GM12878 (cell line): ENCODE data around the gene NPW. TPM values are rescaled to one million over a fixed set of nuclear protein-coding genes. Genes with fewer than 3 reads are reported as not detected.

Experiments used
- ATAC-seq: fragments of 200-7000 bp; cut with Tn5 transposase; 3 replicates; pipeline ENCODE4 v1.9.1; 2020; ENCODE audit warnings: mild to moderate bottlenecking, moderate library complexity
- BruUV-seq: library from RNA; stranded (reverse); fragments of 400-500 nt; replicated peaks from 2 replicates; lab custom pipeline; 2021; lab: Mats Ljungman, UMichigan
- CTCF ChIA-PET: fragments of 300-600 bp; sonication (Branson Sonifier 250); formaldehyde crosslinking; extraction: SDS; loops from one replicate; lab custom pipeline; 2021; ENCODE audit warnings: inconsistent platforms; lab: Yijun Ruan, JAX
- POLR2A ChIA-PET: fragments of 350-600 bp; formaldehyde crosslinking; extraction: SDS; loops from one replicate; lab custom pipeline; 2021; ENCODE audit warnings: inconsistent platforms; lab: Charles Lee
- RAD21 ChIA-PET: fragments of 300-600 bp; sonication (Branson Sonifier 250); formaldehyde crosslinking; loops from one replicate; lab custom pipeline; 2023; ENCODE audit warnings: antibody characterized with exemption; ENCODE audit not compliant: unreplicated experiment; lab: Charles Lee
- SMC1A ChIA-PET: fragments of 300-600 bp; sonication (Branson Sonifier 250); formaldehyde crosslinking; loops from one replicate; lab custom pipeline; 2023; ENCODE audit not compliant: unreplicated experiment, uncharacterized antibody; lab: Charles Lee
- DNase-seq: peaks from one replicate; pipeline ENCODE4 v3.0.0-alpha.2; 2011; ENCODE audit warnings: low read depth, low spot score
- FAIRE-seq: peaks from 3 replicates; lab custom pipeline; 2011; peaks lifted over from hg19 to GRCh38; lab: Jason Lieb, UNC
- H2AFZ ChIP-seq: 2 replicates; pipeline ENCODE4 v1.6.0; 2011; ENCODE audit warnings: low read depth, low read length, control low read depth; ENCODE audit not compliant: control insufficient read depth
- H3K27ac ChIP-seq: 2 replicates; pipeline ENCODE4 v1.5.1; 2011; ENCODE audit warnings: control low read depth; ENCODE audit not compliant: control insufficient read depth, insufficient read depth
- H3K27me3 ChIP-seq, 2 experiments: replicated peaks in 1 of 2; 2 replicates each; pipeline versions ENCODE4 v1.6.0 to v1.6.1; 2011; ENCODE audit warnings: low read length in 1 of 2; ENCODE audit not compliant: control insufficient read depth in 2 of 2, insufficient read depth in 2 of 2
- H3K36me3 ChIP-seq, 2 experiments: 2 replicates each; pipeline ENCODE4 v1.5.1; 2011; ENCODE audit warnings: low read length in 1 of 2; ENCODE audit not compliant: control insufficient read depth in 2 of 2, insufficient read depth in 2 of 2
- H3K4me1 ChIP-seq: 2 replicates; pipeline ENCODE4 v1.6.1; 2011; ENCODE audit warnings: mild to moderate bottlenecking, low read length, moderate library complexity, mixed read lengths; ENCODE audit not compliant: control insufficient read depth, insufficient read depth
- H3K4me2 ChIP-seq: 2 replicates; pipeline ENCODE4 v1.6.0; 2011; ENCODE audit warnings: control low read depth; ENCODE audit not compliant: control insufficient read depth, insufficient read depth
- H3K4me3 ChIP-seq: fragments of 200-600 bp; sonication (generic); 2 replicates; pipeline ENCODE4 v1.5.1; 2016
- H3K79me2 ChIP-seq: 2 replicates; pipeline ENCODE4 v1.6.0; 2011; ENCODE audit warnings: low read length; ENCODE audit not compliant: control insufficient read depth, insufficient read depth
- H3K9ac ChIP-seq: 2 replicates; pipeline ENCODE4 v1.8.0; 2011; ENCODE audit warnings: low read length, control low read depth, mixed read lengths; ENCODE audit not compliant: control insufficient read depth, insufficient read depth
- H3K9me3 ChIP-seq: replicated peaks from 3 replicates; pipeline ENCODE4 v1.5.1; 2011; ENCODE audit warnings: mild to moderate bottlenecking, low read length; ENCODE audit not compliant: control insufficient read depth, insufficient read depth
- H4K20me1 ChIP-seq: 2 replicates; pipeline ENCODE4 v1.6.0; 2011; ENCODE audit not compliant: control insufficient read depth, insufficient read depth
- ATF7 ChIP-seq: fragments of 450-650 bp; IDR thresholded peaks from 2 replicates; pipeline ENCODE4 v1.6.1; 2016; ENCODE audit warnings: low read depth, mild to moderate bottlenecking
- EP300 ChIP-seq, 2 experiments: fragments of 150-350 bp in 1 of 2; IDR thresholded peaks; 2 replicates each; pipeline ENCODE4 v1.6.1; 2011 to 2012; ENCODE audit warnings: low read depth in 2 of 2, low read length in 2 of 2, borderline replicate concordance in 1 of 2, improper control_type of control experiment in 1 of 2, inconsistent platforms in 1 of 2; ENCODE audit not compliant: control insufficient read depth in 1 of 2
- ETV6 ChIP-seq, 2 experiments: fragments of 450-650 bp in 1 of 2; IDR thresholded peaks in 1 of 2; conservative IDR thresholded peaks in 1 of 2; 2 replicates each; pipeline ENCODE4 v1.6.1; 2014; ENCODE audit warnings: antibody characterized with exemption in 1 of 2, borderline replicate concordance in 1 of 2, low read depth in 1 of 2, mild to moderate bottlenecking in 1 of 2, moderate library complexity in 1 of 2
- FOXK2 ChIP-seq: fragments of 450-650 bp; IDR thresholded peaks from 2 replicates; pipeline ENCODE4 v1.6.1; 2017; ENCODE audit warnings: mild to moderate bottlenecking, moderate library complexity
- GABPA ChIP-seq: IDR thresholded peaks from 2 replicates; pipeline ENCODE4 v1.6.1; 2014; ENCODE audit warnings: antibody characterized with exemption, low read depth, mild to moderate bottlenecking, inconsistent platforms
- RFX5 ChIP-seq: IDR thresholded peaks from 2 replicates; pipeline ENCODE4 v1.6.1; 2011; ENCODE audit warnings: low read depth, low read length, improper control_type of control experiment
- SIN3A ChIP-seq: IDR thresholded peaks from 2 replicates; pipeline ENCODE4 v1.6.1; 2012; ENCODE audit warnings: low read depth, low read length, improper control_type of control experiment
- SREBF1 ChIP-seq: IDR thresholded peaks from 2 replicates; pipeline ENCODE4 v1.6.1; 2012; ENCODE audit warnings: mild to moderate bottlenecking, low read length
- USF1 ChIP-seq: IDR thresholded peaks from 2 replicates; pipeline ENCODE4 v1.6.1; 2011; ENCODE audit warnings: borderline replicate concordance, low read depth, mild to moderate bottlenecking, moderate library complexity, mixed read lengths, low read length; ENCODE audit not compliant: insufficient read depth; ENCODE audit errors: extremely low read length
- USF2 ChIP-seq: IDR thresholded peaks from 2 replicates; pipeline ENCODE4 v1.6.1; 2011; ENCODE audit warnings: low read depth, low read length, improper control_type of control experiment, borderline replicate concordance
- ZBTB40 ChIP-seq: fragments of 450-650 bp; IDR thresholded peaks from 2 replicates; pipeline ENCODE4 v1.6.1; 2016; ENCODE audit warnings: mild to moderate bottlenecking, moderate library complexity, borderline replicate concordance
- WGBS: methylation state at CpG from one replicate; pipeline ENCODE4 v1.1.6; 2016; ENCODE audit warnings: low lambda C conversion rate; ENCODE audit not compliant: insufficient replicate concordance, insufficient coverage; ENCODE audit errors: missing lambda C conversion rate; 5-methylcytosine and 5-hydroxymethylcytosine counted together
- in situ Hi-C: fragments of 300-500 bp; cut with MboI; formaldehyde crosslinking; loops from 9 replicates; pipeline ENCODE4 v1.14.3; 2018; ENCODE audit warnings: mixed read lengths
- intact Hi-C: fragments of 100-400 bp; cut with micrococcal nuclease; formaldehyde crosslinking; loops from one replicate; pipeline ENCODE4 v1.14.2; 2022; ENCODE audit not compliant: unreplicated experiment
- polyA plus RNA-seq, 11 experiments: library from polyadenylated mRNA; depleted of rRNA in 4 of 11; unstranded in 6 of 11; stranded (reverse) in 5 of 11; fragments of >200 nt; fragmentation: Nextera tagmentation in 4 of 11; fragmentation: Illumina TruSeq in 1 of 11; extraction: Ambion mirVana in 4 of 11; extraction: Trizol in 1 of 11; gene quantifications; 1 replicate in 1 of 11; 2 replicates in 10 of 11; pipeline versions ENCODE4 v1.2.1 to v1.2.3, GENCODE V29; 2011 to 2016; ENCODE audit warnings: inconsistent platforms in 2 of 11, missing spikeins in 2 of 11, low read depth in 1 of 11
- total RNA-seq, 4 experiments: library from RNA; depleted of rRNA in 3 of 4; stranded (reverse); fragments of >200 nt in 3 of 4; fragmentation: Illumina TruSeq in 1 of 4; extraction: Trizol in 1 of 4; gene quantifications; 2 replicates each; pipeline versions ENCODE4 v1.2.1 to v1.2.3, GENCODE V29; 2013 to 2021

The NPW gene
- total and polyA plus RNA-seq, 10 of the 15 experiments (the other 5 are each of a cell fraction or from before 2014, with no cell fraction given) = 0.23 to 2.5 (median 0.98) TPM; not detected in 4

GRCh38 chr16:2066139-2066538, 46.6 kb downstream of the NPW start:
- TF ChIP-seq FOXK2 = no peak
- TF ChIP-seq SIN3A = no peak
- TF ChIP-seq RFX5 = no peak
- TF ChIP-seq SREBF1 = no peak
- no peak for TF ChIP-seq EP300 (IDR thresholded peaks at IDR 0.05; ENCODE audit: borderline replicate concordance in 1 of 2, control insufficient read depth in 1 of 2, low read depth in 2 of 2, low read length in 2 of 2)
- TF ChIP-seq ZBTB40 = no peak
- no peak for TF ChIP-seq USF2
- no peak for TF ChIP-seq GABPA
- TF ChIP-seq USF1 = no peak
- TF ChIP-seq ETV6 (conservative IDR thresholded peaks at IDR 0.05 in 1 of 2, IDR thresholded peaks at IDR 0.05 in 1 of 2; ENCODE audit: borderline replicate concordance in 1 of 2, low read depth in 1 of 2) = no peak
- TF ChIP-seq ATF7 = no peak
- TF ChIP-seq, all 136 proteins: peak for 0
- WGBS = 94% methylated on average over 11 of the region's 11 CpGs
- H3K4me3 ChIP-seq = no peak overlapping the region
- SMC1A ChIA-PET = no interaction called here
- H4K20me1 ChIP-seq = no peaks in the 10 kb centered on the region
- no peak overlapping the region for H3K4me2 ChIP-seq
- POLR2A ChIA-PET = no interaction called here
- in situ Hi-C loops = no loop called here
- ATAC-seq = no peak
- H3K27ac ChIP-seq = no peak overlapping the region
- BruUV-seq = no TSS peak
- peaks cover 2% of the 10 kb centered on the region in 2 experiments; a peak in 3 of 4 replicates for H3K36me3 ChIP-seq
- no peaks in the 10 kb centered on the region for H3K4me1 ChIP-seq
- no peaks in the 10 kb centered on the region for H3K27me3 ChIP-seq
- CTCF ChIA-PET = no interaction called here
- intact Hi-C loops = no loop called here
- RAD21 ChIA-PET = no interaction called here
- H3K9me3 ChIP-seq = no peaks in the 10 kb centered on the region
- FAIRE-seq = no peak
- no peak overlapping the region for H2AFZ ChIP-seq
- DNase-seq = no peak
- H3K9ac ChIP-seq = no peak overlapping the region
- no peaks in the 10 kb centered on the region for H3K79me2 ChIP-seq
